ENCODE results near the gene RAPGEF3. TPM values are rescaled to one million over a fixed set of nuclear protein-coding genes. Genes with fewer than 3 reads are reported as not detected.

RAPGEF3 gene
- total RNA-seq, 2 donors from 2014 or later: 27.3 to 35.9 TPM

DNA sequence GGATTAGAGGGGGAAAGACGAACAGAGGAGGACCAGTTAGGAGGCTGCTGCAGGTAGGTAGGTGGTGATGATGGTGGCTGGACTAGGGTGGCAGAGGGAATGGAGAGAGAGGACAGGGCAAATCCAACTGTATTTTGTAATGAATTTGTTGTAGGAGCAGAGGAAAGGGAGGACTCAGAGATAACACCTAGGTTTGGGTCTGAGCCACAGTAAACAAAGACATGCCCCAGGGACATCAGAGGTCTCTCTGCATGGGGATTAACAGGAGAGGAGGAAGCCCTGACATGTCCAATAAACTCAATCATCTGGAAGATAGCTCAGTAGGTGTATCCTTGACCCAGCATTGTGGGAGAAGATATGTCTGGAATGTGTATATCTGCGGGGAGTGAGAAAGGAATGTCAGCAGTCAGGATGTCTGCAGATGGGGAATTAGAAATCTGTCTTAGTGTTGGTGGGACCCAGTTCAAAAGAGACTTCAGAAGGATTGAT lies 9.7 kb upstream of the RAPGEF3 start:
- DNase-seq (no peak), ATAC-seq (peak in 1 of 2 donors; percentile 2)
- intact Hi-C loops (cut with DNase I): loop anchor here in 1 of 2 donors (5.0 kb wide), 1 partner anchor 51 kb away; no protein-coding TSS in a partner anchor

GRCh38 chr12:47767216-47767724 lies 8.6 kb upstream of the RAPGEF3 start:
- DNase-seq (no peak), ATAC-seq (peak in 1 of 2 donors; percentile 8)
- intact Hi-C loops (cut with DNase I): loop anchor here (2.0 to 5.0 kb wide), 2 partner anchors 50 to 52 kb away; no protein-coding TSS in a partner anchor

GRCh38 chr12:47766502-47767215 lies 8.0 kb upstream of the RAPGEF3 start:
- ATAC-seq (no peak), DNase-seq (no peak)
- intact Hi-C loops (cut with DNase I): loop anchor here (2.0 to 5.0 kb wide), 2 partner anchors 49 to 52 kb away; no protein-coding TSS in a partner anchor

- DNase-seq: no peak
- no peak for ATAC-seq
- intact Hi-C loops (cut with DNase I): no loop called here
Measured at GRCh38 chr12:47763481-47764346, 5.0 kb upstream of the RAPGEF3 start.

GRCh38 chr12:47762850-47763465 lies 4.3 kb upstream of the RAPGEF3 start:
- no peak for DNase-seq
- intact Hi-C loops (cut with DNase I): no loop called here
- ATAC-seq: no peak

- intact Hi-C loops (cut with DNase I): loop anchor here in 1 of 2 donors (2.0 kb wide), 1 partner anchor 42 kb away; no protein-coding TSS in a partner anchor
- ATAC-seq (no peak), DNase-seq (no peak)
Measured at GRCh38 chr12:47758584-47758833, 171 bp downstream of the RAPGEF3 start.

DNA sequence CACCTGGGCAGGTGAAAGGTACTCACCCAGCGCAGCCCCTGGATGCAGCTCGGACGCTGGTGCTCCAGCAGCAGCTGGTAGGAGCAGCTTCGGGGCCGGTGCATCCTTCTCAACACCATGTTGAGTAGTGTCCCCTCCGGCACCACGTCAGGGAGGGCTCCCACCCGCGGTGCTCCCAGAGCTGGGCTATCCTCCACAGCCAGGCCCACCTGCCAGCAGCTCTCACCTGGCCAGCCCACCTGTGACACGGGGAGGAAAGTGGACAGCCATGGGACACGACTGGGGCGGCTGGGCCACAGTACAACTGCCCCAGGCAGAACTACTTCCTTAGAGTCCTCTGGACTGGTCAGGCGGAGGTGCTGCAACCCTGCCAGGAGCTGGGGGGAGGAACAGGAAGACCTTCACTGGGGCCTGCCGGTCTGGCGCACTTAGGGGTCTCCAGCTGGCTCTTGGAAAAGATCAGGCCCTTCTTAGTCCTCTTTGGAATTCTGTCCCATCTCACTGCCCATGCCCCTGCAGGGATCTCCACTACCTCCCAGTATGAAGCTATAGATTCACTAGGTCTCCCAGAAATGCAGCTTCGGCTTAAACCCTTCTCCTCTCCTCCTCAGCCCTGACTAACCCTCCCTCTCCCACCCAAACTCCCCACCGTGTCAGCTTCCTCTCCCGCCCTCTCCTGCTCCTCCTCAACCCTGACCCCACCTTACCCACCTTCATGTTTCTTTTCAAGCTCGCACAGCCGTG lies 668 bp downstream of the RAPGEF3 start:
- DNase-seq: peak; percentile 55
- peak; percentile 12 to 13 for ATAC-seq
- intact Hi-C loops (cut with DNase I): loop anchor here in 1 of 2 donors (2.0 kb wide), 1 partner anchor 41 kb away; no protein-coding TSS in a partner anchor

DNA sequence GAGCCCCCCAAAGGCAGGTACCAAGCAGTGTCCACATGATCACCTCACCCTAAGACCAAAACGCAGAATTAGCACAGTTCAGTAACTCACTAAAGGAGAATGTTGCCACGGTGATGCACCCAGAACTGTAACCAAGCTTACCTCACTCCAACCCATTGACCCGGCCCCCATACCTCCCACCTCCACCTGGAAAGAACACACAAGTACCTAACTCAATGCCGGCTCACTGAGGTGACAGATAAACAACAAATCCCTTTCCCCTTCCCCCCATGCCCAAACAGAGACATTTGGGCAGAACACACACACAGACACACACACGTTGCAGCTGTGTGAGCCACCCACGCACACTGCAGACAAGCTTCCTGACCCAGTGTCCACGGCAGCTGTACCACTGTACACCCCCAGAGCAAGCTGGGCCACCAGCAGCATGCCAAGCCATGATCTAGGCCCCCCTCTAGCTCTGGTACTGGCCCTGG lies 1.3 kb downstream of the RAPGEF3 start:
- intact Hi-C loops (cut with DNase I): no loop called here
- ATAC-seq: no peak
- DNase-seq: no peak

GRCh38 chr12:47755655-47756562 lies 2.8 kb downstream of the RAPGEF3 start:
- no peak for ATAC-seq
- intact Hi-C loops (cut with DNase I): no loop called here
- DNase-seq: no peak

DNA sequence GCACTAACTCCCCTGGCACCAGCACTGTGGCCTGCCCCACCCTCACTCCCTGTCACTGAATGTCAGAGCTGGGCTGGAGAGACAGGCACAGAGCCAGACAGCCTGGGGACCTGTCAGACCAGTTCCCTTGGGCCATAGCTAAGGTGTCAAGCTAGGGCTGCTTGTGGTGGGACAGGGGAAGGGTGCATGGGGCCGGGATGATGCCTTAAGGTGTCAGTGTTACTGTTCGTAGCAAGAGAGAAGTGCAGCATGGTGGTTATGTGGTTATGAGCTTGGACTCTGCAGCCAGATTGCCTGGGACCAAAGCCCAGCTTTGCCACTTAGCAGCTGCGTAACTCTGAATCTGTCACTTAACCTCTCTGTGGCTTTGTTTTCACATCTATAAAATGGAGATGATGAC lies 3.8 kb downstream of the RAPGEF3 start:
- DNase-seq (no peak), ATAC-seq (no peak)
- intact Hi-C loops (cut with DNase I): no loop called here

DNA sequence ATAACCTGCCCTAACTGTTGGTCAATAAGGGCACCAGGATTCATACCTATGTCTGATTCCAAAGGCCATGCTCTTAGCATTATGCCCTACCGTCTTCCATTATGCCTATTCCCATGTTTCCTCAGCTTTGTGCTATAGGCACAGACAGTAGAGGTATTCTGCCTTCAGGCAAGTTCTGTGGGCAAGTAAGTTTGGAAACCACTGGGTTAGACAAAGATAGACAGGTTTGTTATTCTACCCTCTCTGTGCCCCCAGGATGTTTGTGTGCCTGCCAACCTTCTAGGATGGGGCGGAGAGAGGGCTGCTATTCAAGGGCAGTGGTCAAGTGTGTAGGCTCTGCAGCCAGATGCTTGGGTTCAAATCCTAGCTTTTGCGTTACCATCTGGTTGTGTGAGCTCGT lies 4.6 kb downstream of the RAPGEF3 start:
- ATAC-seq: no peak
- intact Hi-C loops (cut with DNase I): no loop called here
- DNase-seq: no peak

GRCh38 chr12:47753021-47754001 lies 5.4 kb downstream of the RAPGEF3 start:
- ATAC-seq (peak; percentile 81 to 86), DNase-seq (peak; percentile 86)
- intact Hi-C loops (cut with DNase I): no loop called here

GRCh38 chr12:47752552-47752951 lies 6.1 kb downstream of the RAPGEF3 start:
- intact Hi-C loops (cut with DNase I): no loop called here
- ATAC-seq: no peak
- no peak for DNase-seq

- ATAC-seq: no peak
- DNase-seq: no peak
- intact Hi-C loops (cut with DNase I): no loop called here
Measured at GRCh38 chr12:47752121-47752520, 6.6 kb downstream of the RAPGEF3 start.

DNA sequence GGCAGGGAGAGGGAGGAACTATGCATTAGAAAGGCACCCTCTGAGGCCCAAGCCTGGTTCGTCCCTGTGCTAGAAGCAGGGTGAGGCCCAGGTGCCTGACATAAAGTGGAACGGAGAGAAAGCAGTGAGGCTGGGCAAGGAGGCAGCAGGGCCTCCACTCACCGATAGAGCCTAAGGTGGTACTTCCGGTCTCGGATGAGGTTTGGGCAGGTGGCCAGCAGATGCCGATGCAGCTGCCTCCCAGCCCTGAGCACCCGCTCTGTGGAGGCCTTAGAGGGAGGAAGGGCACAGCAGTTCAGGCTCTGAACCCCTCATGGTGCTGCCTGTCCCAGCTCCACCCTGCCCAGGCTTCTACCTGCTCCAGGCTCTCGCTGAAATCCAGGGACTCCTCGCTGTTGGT lies 7.1 kb downstream of the RAPGEF3 start:
- DNase-seq: no peak
- intact Hi-C loops (cut with DNase I): no loop called here
- ATAC-seq: no peak

- DNase-seq (no peak), ATAC-seq (no peak)
- intact Hi-C loops (cut with DNase I): no loop called here
Measured at GRCh38 chr12:47750916-47751470, 7.7 kb downstream of the RAPGEF3 start.

Data from left cardiac atrium (tissue), 4 donors.